A549 (cell line): ENCODE results near the gene RNF123.

Source experiments
- MAFK ChIP-seq: fragments of 450-650 bp; IDR thresholded peaks from 2 replicates; pipeline ENCODE4 v1.6.1; 2014; ENCODE audit not compliant: partially characterized antibody
- PHF8 ChIP-seq: fragments of 200-600 bp; sonication (generic); IDR thresholded peaks from 2 replicates; pipeline ENCODE4 v1.6.1; 2016; ENCODE audit warnings: low read depth, mild to moderate bottlenecking, antibody characterized with exemption, moderate library complexity, borderline replicate concordance
- POLR2A ChIP-seq: IDR thresholded peaks from 2 replicates; pipeline ENCODE4 v1.6.1; 2012; ENCODE audit warnings: mild to moderate bottlenecking, low read length
- TF ChIP-seq, protein P1 (sequence below): fragments of >200 bp; sonication (Bioruptor Twin); formaldehyde crosslinking; IDR thresholded peaks from 3 replicates; pipeline ENCODE4 v1.5.1; 2016

DNA sequence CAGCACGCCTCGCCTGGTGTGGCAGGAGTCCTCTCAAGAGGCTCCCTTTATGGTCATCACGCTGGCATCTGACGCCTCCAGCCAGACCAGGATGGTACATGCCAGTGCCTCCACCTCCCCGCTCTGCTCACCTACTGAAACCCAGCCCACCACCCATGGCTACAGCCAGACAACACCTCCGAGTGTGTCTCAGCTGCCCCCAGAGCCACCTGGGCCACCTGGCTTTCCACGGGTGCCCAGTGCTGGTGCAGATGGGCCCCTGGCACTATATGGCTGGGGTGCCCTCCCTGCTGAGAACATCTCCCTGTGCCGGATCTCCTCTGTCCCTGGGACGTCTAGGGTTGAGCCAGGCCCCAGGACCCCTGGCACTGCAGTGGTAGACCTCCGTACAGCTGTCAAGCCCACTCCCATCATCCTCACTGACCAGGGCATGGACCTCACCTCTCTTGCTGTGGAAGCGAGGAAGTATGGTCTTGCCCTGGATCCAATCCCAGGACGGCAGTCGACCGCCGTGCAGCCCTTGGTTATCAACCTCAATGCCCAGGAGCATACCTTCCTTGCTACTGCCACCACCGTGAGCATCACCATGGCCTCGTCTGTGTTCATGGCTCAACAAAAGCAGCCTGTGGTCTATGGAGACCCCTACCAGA is 35.1 kb upstream of the RNF123 start:
- TF ChIP-seq, protein P1, sequence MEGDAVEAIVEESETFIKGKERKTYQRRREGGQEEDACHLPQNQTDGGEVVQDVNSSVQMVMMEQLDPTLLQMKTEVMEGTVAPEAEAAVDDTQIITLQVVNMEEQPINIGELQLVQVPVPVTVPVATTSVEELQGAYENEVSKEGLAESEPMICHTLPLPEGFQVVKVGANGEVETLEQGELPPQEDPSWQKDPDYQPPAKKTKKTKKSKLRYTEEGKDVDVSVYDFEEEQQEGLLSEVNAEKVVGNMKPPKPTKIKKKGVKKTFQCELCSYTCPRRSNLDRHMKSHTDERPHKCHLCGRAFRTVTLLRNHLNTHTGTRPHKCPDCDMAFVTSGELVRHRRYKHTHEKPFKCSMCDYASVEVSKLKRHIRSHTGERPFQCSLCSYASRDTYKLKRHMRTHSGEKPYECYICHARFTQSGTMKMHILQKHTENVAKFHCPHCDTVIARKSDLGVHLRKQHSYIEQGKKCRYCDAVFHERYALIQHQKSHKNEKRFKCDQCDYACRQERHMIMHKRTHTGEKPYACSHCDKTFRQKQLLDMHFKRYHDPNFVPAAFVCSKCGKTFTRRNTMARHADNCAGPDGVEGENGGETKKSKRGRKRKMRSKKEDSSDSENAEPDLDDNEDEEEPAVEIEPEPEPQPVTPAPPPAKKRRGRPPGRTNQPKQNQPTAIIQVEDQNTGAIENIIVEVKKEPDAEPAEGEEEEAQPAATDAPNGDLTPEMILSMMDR, result no peak
- TF ChIP-seq PHF8, result no peak
- no peak for TF ChIP-seq POLR2A
- TF ChIP-seq MAFK, result no peak
